Neural progenitor cell (in vitro differentiated cells): ENCODE results near the gene MYO16. TPM values are rescaled to one million over a fixed set of nuclear protein-coding genes. Genes with fewer than 3 reads are reported as not detected.

Experiments used
- DNase-seq: peaks from one replicate; pipeline ENCODE4 v3.0.0-alpha.2; 2016; ENCODE audit warnings: low spot score
- H2AFZ ChIP-seq: fragments of 200-600 bp; sonication (generic); replicated peaks from 2 replicates; pipeline ENCODE4 v1.6.1; 2016; ENCODE audit warnings: antibody characterized with exemption
- H3F3A ChIP-seq: fragments of 200-600 bp; sonication (generic); 2 replicates; pipeline ENCODE4 v1.6.1; 2016; ENCODE audit warnings: antibody characterized with exemption, low read depth
- H3K27ac ChIP-seq: fragments of 200-600 bp; sonication (generic); 2 replicates; pipeline ENCODE4 v1.5.1; 2016; ENCODE audit warnings: mild to moderate bottlenecking
- H3K27me3 ChIP-seq: fragments of 200-600 bp; sonication (generic); 2 replicates; pipeline ENCODE4 v1.6.1; 2016; ENCODE audit warnings: mild to moderate bottlenecking, moderate library complexity
- H3K36me3 ChIP-seq: fragments of 200-600 bp; sonication (generic); 2 replicates; pipeline ENCODE4 v1.5.1; 2016
- H3K4me1 ChIP-seq: fragments of 200-600 bp; sonication (generic); 2 replicates; pipeline ENCODE4 v1.6.1; 2016; ENCODE audit warnings: mixed run types
- H3K4me2 ChIP-seq: fragments of 200-600 bp; sonication (generic); 2 replicates; pipeline ENCODE4 v1.6.1; 2016
- H3K4me3 ChIP-seq: fragments of 200-600 bp; sonication (generic); 2 replicates; pipeline ENCODE4 v1.5.1; 2016
- H3K79me2 ChIP-seq: fragments of 200-600 bp; sonication (generic); 2 replicates; pipeline ENCODE4 v1.6.1; 2016; ENCODE audit warnings: low read depth
- H3K9ac ChIP-seq: fragments of 200-600 bp; sonication (generic); 2 replicates; pipeline ENCODE4 v1.6.1; 2016
- H3K9me3 ChIP-seq: fragments of 200-600 bp; sonication (generic); 2 replicates; pipeline ENCODE4 v1.5.1; 2016; ENCODE audit warnings: low read depth
- H4K20me1 ChIP-seq: fragments of 200-600 bp; sonication (generic); 2 replicates; pipeline ENCODE4 v1.6.1; 2016; ENCODE audit warnings: low read depth
- H3K27ac Mint-ChIP-seq: 3 replicates; pipeline ENCODE4 v1.8.0; 2021; ENCODE audit warnings: mixed read lengths
- H3K27me3 Mint-ChIP-seq: 2 replicates; pipeline ENCODE4 v1.8.0; 2022; ENCODE audit warnings: low read depth, mild to moderate bottlenecking, inconsistent platforms, moderate library complexity, mixed read lengths; ENCODE audit not compliant: insufficient read depth
- H3K36me3 Mint-ChIP-seq: 3 replicates; pipeline ENCODE4 v1.8.0; 2021; ENCODE audit warnings: mixed read lengths
- H3K4me1 Mint-ChIP-seq: 3 replicates; pipeline ENCODE4 v1.8.0; 2021; ENCODE audit warnings: mixed read lengths
- H3K4me3 Mint-ChIP-seq: 3 replicates; pipeline ENCODE4 v1.8.0; 2021; ENCODE audit warnings: mild to moderate bottlenecking, moderate library complexity, mixed read lengths
- H3K9me3 Mint-ChIP-seq: 3 replicates; pipeline ENCODE4 v1.8.0; 2020; ENCODE audit warnings: mixed read lengths
- CTCF ChIP-seq: fragments of 200-600 bp; sonication (generic); IDR thresholded peaks from 2 replicates; pipeline ENCODE4 v1.5.1; 2017; ENCODE audit warnings: antibody characterized with exemption, mild to moderate bottlenecking
- EZH2 ChIP-seq: fragments of 200-600 bp; sonication (generic); IDR thresholded peaks from 2 replicates; pipeline ENCODE4 v1.6.1; 2017; ENCODE audit warnings: antibody characterized with exemption, mild to moderate bottlenecking, moderate library complexity
- EZH2phosphoT487 ChIP-seq: fragments of 200-600 bp; sonication (generic); IDR thresholded peaks from 2 replicates; pipeline ENCODE4 v1.6.1; 2017; ENCODE audit warnings: antibody characterized with exemption
- total RNA-seq: library from RNA; depleted of rRNA; stranded (reverse); fragments of >200 nt; gene quantifications from 2 replicates; pipeline ENCODE4 v1.2.3, GENCODE V29; 2015; ENCODE audit warnings: low replicate concordance

The MYO16 gene
- total RNA-seq, 1 donor from 2014 or later = 0.41 TPM

GRCh38 chr13:108948251-108948671, 318.9 kb downstream of the MYO16 start:
- Histone ChIP-seq H3K4me2 (no peak overlapping the region), H3K27ac (no peak overlapping the region), H2AFZ (no peak overlapping the region), H3K9me3 (no peaks in the 10 kb centered on the region), H3F3A (no peaks in the 10 kb centered on the region), H3K36me3 (no peaks in the 10 kb centered on the region), H3K27me3 (no peaks in the 10 kb centered on the region), H3K79me2 (no peaks in the 10 kb centered on the region), H3K9ac (no peak overlapping the region), H4K20me1 (no peaks in the 10 kb centered on the region), H3K4me3 (no peak overlapping the region), H3K4me1 (no peaks in the 10 kb centered on the region)
- Mint-ChIP-seq H3K9me3 (no peaks in the 10 kb centered on the region), H3K27ac (no peak overlapping the region), H3K27me3 (no peaks in the 10 kb centered on the region), H3K4me1 (peaks cover 11% of the 10 kb centered on the region), H3K4me3 (no peak overlapping the region), H3K36me3 (no peaks in the 10 kb centered on the region)
- no peak for TF ChIP-seq CTCF
- TF ChIP-seq EZH2 = no peak
- no peak for TF ChIP-seq EZH2phosphoT487
- DNase-seq = no peak

GRCh38 chr13:108950333-108951010, 321.1 kb downstream of the MYO16 start:
- no peak overlapping the region for H3K4me3 Mint-ChIP-seq
- H3K9ac ChIP-seq = no peak overlapping the region

GRCh38 chr13:108955741-108956140, 326.3 kb downstream of the MYO16 start:
- no peak overlapping the region for H3K27ac Mint-ChIP-seq
- Histone ChIP-seq H3K27ac (no peak overlapping the region), H3K79me2 (no peaks in the 10 kb centered on the region), H3K9ac (no peak overlapping the region), H3K27me3 (no peaks in the 10 kb centered on the region), H3K36me3 (no peaks in the 10 kb centered on the region), H2AFZ (no peak overlapping the region), H3K4me2 (no peak overlapping the region), H3F3A (no peaks in the 10 kb centered on the region), H4K20me1 (no peaks in the 10 kb centered on the region), H3K4me3 (no peak overlapping the region), H3K9me3 (no peaks in the 10 kb centered on the region), H3K4me1 (no peaks in the 10 kb centered on the region)
- H3K9me3 Mint-ChIP-seq = no peaks in the 10 kb centered on the region
- peaks cover 12% of the 10 kb centered on the region for H3K4me1 Mint-ChIP-seq
- H3K36me3 Mint-ChIP-seq = no peaks in the 10 kb centered on the region
- no peak overlapping the region for H3K4me3 Mint-ChIP-seq
- no peaks in the 10 kb centered on the region for H3K27me3 Mint-ChIP-seq
- TF ChIP-seq CTCF (no peak), EZH2phosphoT487 (no peak), EZH2 (no peak)
- no peak for DNase-seq

More at GRCh38 chr13:108950333-108951010, 321.1 kb downstream of the MYO16 start:
- DNase-seq = no peak
- Histone ChIP-seq H3K79me2 (no peaks in the 10 kb centered on the region), H3F3A (no peaks in the 10 kb centered on the region), H4K20me1 (no peaks in the 10 kb centered on the region), H3K27ac (no peak overlapping the region), H3K9me3 (no peaks in the 10 kb centered on the region), H3K4me3 (no peak overlapping the region), H3K4me1 (no peaks in the 10 kb centered on the region), H2AFZ (no peak overlapping the region), H3K27me3 (no peaks in the 10 kb centered on the region), H3K4me2 (no peak overlapping the region), H3K36me3 (no peaks in the 10 kb centered on the region)
- no peaks in the 10 kb centered on the region for H3K9me3 Mint-ChIP-seq
- no peaks in the 10 kb centered on the region for H3K36me3 Mint-ChIP-seq
- no peak overlapping the region for H3K27ac Mint-ChIP-seq
- TF ChIP-seq EZH2 (no peak), EZH2phosphoT487 (no peak), CTCF (no peak)
- no peaks in the 10 kb centered on the region for H3K27me3 Mint-ChIP-seq
- H3K4me1 Mint-ChIP-seq = peaks cover 11% of the 10 kb centered on the region
